Hepatocyte (in vitro differentiated cells): ENCODE results near the gene SSBP1.

Experiments
- EZH2 ChIP-seq: fragments of 200-600 bp; sonication (generic); IDR thresholded peaks from 2 replicates; pipeline ENCODE4 v1.6.1; 2016; ENCODE audit warnings: antibody characterized with exemption, mild to moderate bottlenecking, borderline replicate concordance
- EZH2phosphoT487 ChIP-seq: fragments of 200-600 bp; sonication (generic); IDR thresholded peaks from one replicate; pipeline ENCODE4 v1.6.1; 2018; ENCODE audit warnings: antibody characterized with exemption, mild to moderate bottlenecking, low read depth, moderate library complexity; ENCODE audit not compliant: unreplicated experiment, severe bottlenecking
- TF ChIP-seq, protein P1 (sequence below): fragments of 200-600 bp; sonication (generic); IDR thresholded peaks from 2 replicates; pipeline ENCODE4 v1.5.1; 2016; ENCODE audit warnings: antibody characterized with exemption, mild to moderate bottlenecking; ENCODE audit not compliant: poor library complexity

DNA sequence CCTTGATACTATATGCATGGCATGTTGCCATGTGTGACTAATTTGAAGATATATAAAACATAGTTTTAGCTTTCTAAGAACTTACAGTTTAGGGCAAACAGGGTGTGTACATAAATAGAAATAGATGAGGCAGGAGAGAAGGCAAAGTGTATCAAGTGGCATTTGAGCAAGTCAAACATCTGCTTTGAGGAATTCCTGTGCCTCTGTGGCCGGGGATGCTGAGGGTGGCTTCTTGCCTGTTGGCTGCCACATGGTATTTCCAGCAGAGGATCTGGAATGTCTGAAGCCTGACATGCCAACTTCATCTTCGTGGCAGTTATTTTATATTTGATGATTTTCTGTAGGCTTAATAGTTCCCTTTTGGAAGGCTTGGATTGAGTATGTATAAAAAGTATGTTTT, 6.0 kb downstream of the SSBP1 start:
- TF ChIP-seq, protein P1, sequence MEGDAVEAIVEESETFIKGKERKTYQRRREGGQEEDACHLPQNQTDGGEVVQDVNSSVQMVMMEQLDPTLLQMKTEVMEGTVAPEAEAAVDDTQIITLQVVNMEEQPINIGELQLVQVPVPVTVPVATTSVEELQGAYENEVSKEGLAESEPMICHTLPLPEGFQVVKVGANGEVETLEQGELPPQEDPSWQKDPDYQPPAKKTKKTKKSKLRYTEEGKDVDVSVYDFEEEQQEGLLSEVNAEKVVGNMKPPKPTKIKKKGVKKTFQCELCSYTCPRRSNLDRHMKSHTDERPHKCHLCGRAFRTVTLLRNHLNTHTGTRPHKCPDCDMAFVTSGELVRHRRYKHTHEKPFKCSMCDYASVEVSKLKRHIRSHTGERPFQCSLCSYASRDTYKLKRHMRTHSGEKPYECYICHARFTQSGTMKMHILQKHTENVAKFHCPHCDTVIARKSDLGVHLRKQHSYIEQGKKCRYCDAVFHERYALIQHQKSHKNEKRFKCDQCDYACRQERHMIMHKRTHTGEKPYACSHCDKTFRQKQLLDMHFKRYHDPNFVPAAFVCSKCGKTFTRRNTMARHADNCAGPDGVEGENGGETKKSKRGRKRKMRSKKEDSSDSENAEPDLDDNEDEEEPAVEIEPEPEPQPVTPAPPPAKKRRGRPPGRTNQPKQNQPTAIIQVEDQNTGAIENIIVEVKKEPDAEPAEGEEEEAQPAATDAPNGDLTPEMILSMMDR, result no peak
- no peak for TF ChIP-seq EZH2
- no peak for TF ChIP-seq EZH2phosphoT487
